NB4 (cell line): ENCODE data around the gene OR10J5.

Experiments
- DNase-seq: peaks from one replicate; pipeline ENCODE4 v3.0.0; 2010; ENCODE audit warnings: low read depth
- H3K4me3 ChIP-seq: one replicate; pipeline ENCODE4 v1.5.1; 2011; ENCODE audit warnings: mild to moderate bottlenecking, low read depth, low read length, moderate library complexity
- CTCF ChIP-seq: IDR thresholded peaks from one replicate; pipeline ENCODE4 v1.5.1; 2012; ENCODE audit warnings: low read depth, low read length
- MAX ChIP-seq: IDR thresholded peaks from 2 replicates; pipeline ENCODE4 v1.6.1; 2011; ENCODE audit warnings: low read depth, low read length
- MYC ChIP-seq: IDR thresholded peaks from 2 replicates; pipeline ENCODE4 v1.6.1; 2011; ENCODE audit warnings: low read depth, low read length
- POLR2A ChIP-seq: IDR thresholded peaks from 2 replicates; pipeline ENCODE4 v1.6.1; 2011; ENCODE audit warnings: mild to moderate bottlenecking; ENCODE audit not compliant: insufficient read length; ENCODE audit errors: extremely low read depth

The OR10J5 gene

GRCh38 chr1:159535907-159536306, at the start of gene OR10J5:
Gene OR10J5 (minus strand): TSS chr1:159536007. CDS start chr1:159536007, 0 bp downstream.
- DNase-seq, result no peak
- no peak within 1 kb of the TSS for H3K4me3 ChIP-seq
- TF ChIP-seq MYC, result no peak
- TF ChIP-seq MAX, result no peak
- TF ChIP-seq POLR2A, result no peak
- no peak for TF ChIP-seq CTCF

GRCh38 chr1:159584536-159584935, 48.7 kb upstream of the OR10J5 start:
- no peak for TF ChIP-seq MAX
- TF ChIP-seq CTCF, result no peak
- TF ChIP-seq MYC, result no peak
- TF ChIP-seq POLR2A, result no peak
- H3K4me3 ChIP-seq, result no peak overlapping the region
- DNase-seq, result no peak

GRCh38 chr1:159581422-159581821, 45.6 kb upstream of the OR10J5 start:
- DNase-seq, result no peak
- no peak overlapping the region for H3K4me3 ChIP-seq

GRCh38 chr1:159580340-159580739, 44.5 kb upstream of the OR10J5 start:
- TF ChIP-seq CTCF (no peak), MAX (no peak), POLR2A (no peak), MYC (no peak)

More at GRCh38 chr1:159581422-159581821, 45.6 kb upstream of the OR10J5 start:
- TF ChIP-seq CTCF (no peak), MAX (no peak), POLR2A (no peak), MYC (no peak)

GRCh38 chr1:159577446-159577845, 41.6 kb upstream of the OR10J5 start:
- DNase-seq, result no peak
- TF ChIP-seq MAX (no peak), POLR2A (no peak), MYC (no peak), CTCF (no peak)
- H3K4me3 ChIP-seq, result no peak overlapping the region

More at GRCh38 chr1:159580340-159580739, 44.5 kb upstream of the OR10J5 start:
- no peak overlapping the region for H3K4me3 ChIP-seq
- no peak for DNase-seq

GRCh38 chr1:159562680-159563079, 26.9 kb upstream of the OR10J5 start:
- no peak for DNase-seq

More at GRCh38 chr1:159562680-159563079, 26.9 kb upstream of the OR10J5 start:
- TF ChIP-seq MAX (no peak), POLR2A (no peak), CTCF (no peak), MYC (no peak)
- no peak overlapping the region for H3K4me3 ChIP-seq
